Activated T-cell treated with anti-CD3 and anti-CD28 coated beads, Interleukin-2, amount 50 U/mL, for 1 hour (primary cell): ENCODE measurements around the gene KIF18B.

ENCODE experiments used
- DNase-seq: peaks from one replicate; pipeline ENCODE4 v3.0.0-alpha.2; 2020

KIF18B gene

DNA sequence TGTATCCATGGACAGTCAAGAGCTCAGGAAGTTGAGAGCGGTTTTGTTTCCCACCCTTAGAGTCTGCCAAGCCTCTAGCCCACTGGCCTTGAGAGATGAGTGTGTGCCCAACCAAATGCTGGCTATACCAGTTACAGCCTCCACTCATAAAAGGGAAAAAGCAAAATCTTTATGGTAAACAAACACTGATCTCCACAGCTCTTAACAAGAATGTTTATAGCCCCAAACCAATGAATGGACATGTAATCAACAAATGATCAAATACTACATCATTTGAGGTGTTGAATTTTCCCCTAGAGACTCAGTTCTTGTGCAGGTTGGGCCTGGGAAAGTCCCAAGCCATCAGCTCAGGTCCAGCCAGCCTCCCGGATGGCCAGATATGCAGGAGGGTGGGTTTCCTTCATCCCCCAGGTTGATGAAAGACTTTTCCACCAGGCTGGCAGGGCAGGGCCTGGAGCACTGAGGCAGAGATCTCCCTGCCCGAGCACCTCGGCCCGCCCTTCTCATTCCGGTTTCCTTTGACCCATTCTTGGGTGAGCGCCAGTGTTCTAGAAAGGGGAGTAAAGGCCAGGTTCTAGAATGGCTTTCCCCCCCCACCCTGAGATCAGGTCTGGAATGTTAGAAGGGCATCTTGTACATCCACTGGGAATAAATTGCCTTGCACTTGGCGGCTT is 44.4 kb downstream of the KIF18B start:
- DNase-seq = no peak

- DNase-seq = no peak
Observed at GRCh38 chr17:44902135-44902760, 45.3 kb downstream of the KIF18B start.

- no peak for DNase-seq
Observed at GRCh38 chr17:44901411-44901921, 46.1 kb downstream of the KIF18B start.

GRCh38 chr17:44900894-44901293 is 46.7 kb downstream of the KIF18B start:
- DNase-seq = no peak

DNA sequence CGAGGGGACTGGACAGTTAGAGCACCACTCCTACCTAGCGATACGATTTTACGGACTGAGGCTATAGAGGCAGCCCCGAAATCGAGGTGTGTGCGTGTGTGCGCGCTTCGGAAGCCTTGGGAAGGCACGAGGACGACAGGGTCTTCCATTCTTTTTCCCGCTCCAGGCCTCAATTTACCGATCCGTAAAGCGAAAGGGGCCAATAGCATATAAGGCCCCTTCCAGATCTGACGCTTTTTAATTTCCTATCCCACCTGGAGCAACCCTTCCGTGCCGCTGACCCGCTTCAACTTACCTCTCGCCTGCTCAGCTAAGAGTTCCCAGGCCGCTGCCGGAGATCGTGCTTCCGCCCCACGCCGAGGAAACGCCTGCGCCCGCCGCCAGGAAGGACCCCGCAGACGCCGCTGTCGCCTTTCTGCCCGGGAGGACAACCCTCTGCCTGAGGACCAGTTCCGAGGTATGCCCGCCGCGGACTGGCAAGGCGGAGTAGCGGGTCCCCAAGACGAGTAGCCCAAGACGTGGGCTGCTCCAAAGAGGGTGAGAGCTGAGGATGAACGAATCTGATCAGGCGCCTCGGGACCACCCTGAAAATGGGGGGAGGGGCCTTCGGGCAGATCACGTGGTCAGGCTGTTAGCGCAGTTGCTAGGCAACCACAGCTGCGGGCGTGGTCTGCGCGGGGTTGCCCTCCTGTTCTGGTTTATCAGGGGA is 48.3 kb downstream of the KIF18B start, which contains the start of gene EFTUD2:
TSS of gene EFTUD2 (minus strand) at position 372 of the 709 bp plus-strand sequence. CDS start 4,924 bp downstream, outside the sequence.
- peak; percentile 98 for DNase-seq

GRCh38 chr17:44898768-44899073 is 48.9 kb downstream of the KIF18B start:
- no peak for DNase-seq

GRCh38 chr17:44894642-44895041 is 52.9 kb downstream of the KIF18B start:
- no peak for DNase-seq

- no peak for DNase-seq
Observed at GRCh38 chr17:44892250-44892649, 55.3 kb downstream of the KIF18B start.

- no peak for DNase-seq
Observed at GRCh38 chr17:44889003-44889402, 58.6 kb downstream of the KIF18B start.

- no peak for DNase-seq
Observed at GRCh38 chr17:44887971-44888954, 59.3 kb downstream of the KIF18B start.

- DNase-seq = no peak
Observed at GRCh38 chr17:44887016-44887415, 60.6 kb downstream of the KIF18B start.

DNA sequence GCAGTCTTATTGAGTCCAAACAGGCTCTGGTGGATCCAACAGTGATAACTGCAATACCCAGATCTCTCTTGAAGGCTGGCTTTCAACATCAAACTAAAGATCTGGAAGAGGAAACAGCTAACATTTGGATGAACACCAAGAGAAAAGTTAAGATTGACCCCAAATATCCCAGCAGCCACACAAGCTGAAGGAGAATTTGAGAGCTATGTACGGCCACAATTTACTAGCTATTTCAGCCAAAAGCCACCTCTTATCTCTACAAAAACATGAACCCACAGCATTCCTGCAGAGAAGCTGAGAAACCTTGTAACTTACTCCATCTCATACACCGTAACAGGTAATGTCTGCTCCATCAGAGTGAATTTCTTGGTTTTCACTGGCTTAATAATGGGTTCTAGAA is 62.6 kb downstream of the KIF18B start:
- DNase-seq = no peak

GRCh38 chr17:44881145-44881544 is 66.4 kb downstream of the KIF18B start:
- DNase-seq = no peak

GRCh38 chr17:44880062-44880461 is 67.5 kb downstream of the KIF18B start:
- no peak for DNase-seq

DNA sequence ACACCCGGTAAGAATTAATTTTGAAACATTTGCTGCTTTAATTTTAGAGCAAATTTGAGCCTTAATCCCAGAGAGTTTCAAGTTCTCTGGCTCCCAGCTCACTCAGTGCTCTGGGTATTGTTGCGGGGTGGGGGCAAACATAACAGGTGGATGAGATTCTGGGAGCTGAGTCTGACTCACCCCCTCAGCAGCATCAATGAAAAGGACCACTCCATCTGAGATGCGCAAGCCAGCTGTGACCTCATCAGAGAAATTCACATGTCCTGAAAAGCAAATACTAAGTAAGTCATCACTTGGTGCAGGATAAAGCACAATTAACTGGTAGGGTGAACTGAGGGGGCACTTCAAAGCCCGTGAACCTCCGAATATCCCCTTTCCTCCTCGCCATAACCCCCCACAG is 68.2 kb downstream of the KIF18B start:
- no peak for DNase-seq

GRCh38 chr17:44878627-44879221 is 68.8 kb downstream of the KIF18B start:
- DNase-seq = no peak

- DNase-seq = no peak
Observed at GRCh38 chr17:44877121-44877520, 70.5 kb downstream of the KIF18B start.

DNA sequence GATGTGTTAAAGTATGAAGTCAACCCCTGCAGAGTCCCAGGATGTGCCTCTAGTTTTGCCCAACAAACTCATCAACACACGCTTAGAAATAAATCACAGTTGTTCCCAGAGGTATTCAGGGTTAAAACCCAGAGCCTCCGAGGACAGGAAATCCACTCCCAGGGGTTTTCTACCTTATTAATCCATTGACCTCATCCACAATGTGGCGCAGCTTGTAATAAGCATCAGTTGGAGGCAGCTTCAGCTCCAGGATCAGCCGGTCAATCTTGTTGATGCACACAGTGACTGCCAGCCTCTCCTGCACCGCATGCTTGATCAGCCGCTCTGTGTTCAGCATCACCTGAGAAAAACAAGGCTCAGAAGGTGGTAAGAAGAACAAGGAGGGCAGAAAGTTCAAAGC is 71.8 kb downstream of the KIF18B start:
- no peak for DNase-seq
